GM19035 (cell line): ENCODE measurements around the gene OPHN1.
"Not testable (repeated sequence)": the region's sequence is repeated elsewhere in the genome, so short reads cannot be mapped to it uniquely, and the experiment has no call there.

ENCODE experiments used
- ATAC-seq: cut with Tn5 transposase; IDR thresholded peaks from one replicate; pipeline ENCODE4 v1.9.1; 2021; ENCODE audit not compliant: unreplicated experiment

The OPHN1 gene

GRCh38 chrX:68083510-68083909, 349.8 kb downstream of the OPHN1 start:
- no peak for ATAC-seq

- no peak for ATAC-seq
Observed at GRCh38 chrX:68079961-68080360, 353.3 kb downstream of the OPHN1 start.

GRCh38 chrX:68078801-68079200, 354.5 kb downstream of the OPHN1 start:
- ATAC-seq, result not testable (repeated sequence)

- ATAC-seq, result no peak
Observed at GRCh38 chrX:68077378-68077777, 355.9 kb downstream of the OPHN1 start.

- no peak for ATAC-seq
Observed at GRCh38 chrX:68072041-68072440, 361.3 kb downstream of the OPHN1 start.

GRCh38 chrX:68070119-68070518, 363.2 kb downstream of the OPHN1 start:
- ATAC-seq, result not testable (repeated sequence)

- ATAC-seq, result no peak
Observed at GRCh38 chrX:68061206-68061535, 372.1 kb downstream of the OPHN1 start.

GRCh38 chrX:68060506-68061205, 372.6 kb downstream of the OPHN1 start:
- no peak for ATAC-seq

GRCh38 chrX:68059469-68059868, 373.8 kb downstream of the OPHN1 start:
- ATAC-seq, result no peak

GRCh38 chrX:68049466-68049865, 383.8 kb downstream of the OPHN1 start:
- ATAC-seq, result no peak

GRCh38 chrX:68048774-68049173, 384.5 kb downstream of the OPHN1 start:
- no peak for ATAC-seq

GRCh38 chrX:68045008-68045577, 388.2 kb downstream of the OPHN1 start:
- no peak for ATAC-seq

GRCh38 chrX:68043713-68044438, 389.4 kb downstream of the OPHN1 start:
- no peak for ATAC-seq

- ATAC-seq, result no peak
Observed at GRCh38 chrX:68041110-68041509, 392.2 kb downstream of the OPHN1 start.

- ATAC-seq, result no peak
Observed at GRCh38 chrX:68018248-68019203, 414.8 kb downstream of the OPHN1 start.

GRCh38 chrX:67998540-67998939, 434.8 kb downstream of the OPHN1 start:
- no peak for ATAC-seq
